ENCODE results near the gene ZFYVE21. TPM values are rescaled to one million over a fixed set of nuclear protein-coding genes. Genes with fewer than 3 reads are reported as not detected.

ZFYVE21 gene
- total and polyA plus RNA-seq, 7 donors, result 14.0 to 27.1 (median 19.9) TPM

DNA sequence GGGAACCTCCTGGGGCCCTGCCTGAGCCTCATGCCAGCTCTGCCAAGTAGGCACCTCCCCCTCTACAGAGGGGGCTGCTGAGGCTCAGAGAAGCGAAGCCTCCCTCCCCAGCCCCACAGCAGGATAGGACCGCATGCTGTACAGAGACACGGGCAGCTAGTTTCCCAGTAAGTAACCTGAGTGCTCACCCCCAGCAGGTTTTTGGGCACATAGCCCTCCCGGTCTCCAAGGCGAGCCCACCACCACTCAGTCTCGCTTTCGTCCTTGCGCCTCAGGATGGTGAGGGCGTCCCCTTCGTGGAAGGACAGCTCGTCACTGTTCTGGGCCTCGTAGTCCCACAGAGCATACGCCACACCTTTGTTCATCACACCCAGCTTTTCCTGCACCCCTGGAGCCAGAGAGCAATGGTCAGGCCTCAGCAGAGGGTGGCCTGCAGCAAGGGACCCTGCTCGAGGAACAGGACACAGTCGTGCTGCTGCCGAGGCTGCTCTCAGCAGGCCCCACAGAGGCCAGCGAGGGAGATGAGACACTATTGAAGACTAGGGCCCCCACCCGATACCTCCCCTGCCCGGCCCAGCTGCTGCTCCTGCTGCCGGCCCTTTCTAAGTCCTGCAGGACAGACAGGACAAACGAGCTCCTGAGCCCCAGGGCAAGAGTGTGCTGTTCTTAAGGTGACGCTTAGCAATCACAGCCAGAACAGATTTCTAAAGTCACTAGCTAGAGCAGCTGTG, 20.4 kb downstream of the ZFYVE21 start:
- H3K4me3 ChIP-seq, result no peak overlapping the region
- ATAC-seq (peak in 1 of 4 donors; percentile 18), DNase-seq (peak in 1 of 2 donors; percentile 45)
- no peaks in the 10 kb centered on the region for H3K27me3 ChIP-seq (ENCODE audit: insufficient read depth in 3 of 3, low read length in 2 of 3)
- TF ChIP-seq, protein P1, sequence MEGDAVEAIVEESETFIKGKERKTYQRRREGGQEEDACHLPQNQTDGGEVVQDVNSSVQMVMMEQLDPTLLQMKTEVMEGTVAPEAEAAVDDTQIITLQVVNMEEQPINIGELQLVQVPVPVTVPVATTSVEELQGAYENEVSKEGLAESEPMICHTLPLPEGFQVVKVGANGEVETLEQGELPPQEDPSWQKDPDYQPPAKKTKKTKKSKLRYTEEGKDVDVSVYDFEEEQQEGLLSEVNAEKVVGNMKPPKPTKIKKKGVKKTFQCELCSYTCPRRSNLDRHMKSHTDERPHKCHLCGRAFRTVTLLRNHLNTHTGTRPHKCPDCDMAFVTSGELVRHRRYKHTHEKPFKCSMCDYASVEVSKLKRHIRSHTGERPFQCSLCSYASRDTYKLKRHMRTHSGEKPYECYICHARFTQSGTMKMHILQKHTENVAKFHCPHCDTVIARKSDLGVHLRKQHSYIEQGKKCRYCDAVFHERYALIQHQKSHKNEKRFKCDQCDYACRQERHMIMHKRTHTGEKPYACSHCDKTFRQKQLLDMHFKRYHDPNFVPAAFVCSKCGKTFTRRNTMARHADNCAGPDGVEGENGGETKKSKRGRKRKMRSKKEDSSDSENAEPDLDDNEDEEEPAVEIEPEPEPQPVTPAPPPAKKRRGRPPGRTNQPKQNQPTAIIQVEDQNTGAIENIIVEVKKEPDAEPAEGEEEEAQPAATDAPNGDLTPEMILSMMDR (IDR thresholded peaks at IDR 0.05), result no peak
- no peaks in the 10 kb centered on the region for H3K9me3 ChIP-seq
- 70 to 86% (median 76%) methylated on average over 22 of the region's 22 CpGs for WGBS, 3 donors
- no peak overlapping the region for H3K27ac ChIP-seq
- peaks cover 0 to 83% of the 10 kb centered on the region in 2 donors for H3K36me3 ChIP-seq (ENCODE audit: insufficient read depth in 1 of 2, low read depth in 1 of 2)
- intact Hi-C loops (cut with DNase I), result no loop called here
- peaks cover 1% of the 10 kb centered on the region for H3K4me1 ChIP-seq

DNA sequence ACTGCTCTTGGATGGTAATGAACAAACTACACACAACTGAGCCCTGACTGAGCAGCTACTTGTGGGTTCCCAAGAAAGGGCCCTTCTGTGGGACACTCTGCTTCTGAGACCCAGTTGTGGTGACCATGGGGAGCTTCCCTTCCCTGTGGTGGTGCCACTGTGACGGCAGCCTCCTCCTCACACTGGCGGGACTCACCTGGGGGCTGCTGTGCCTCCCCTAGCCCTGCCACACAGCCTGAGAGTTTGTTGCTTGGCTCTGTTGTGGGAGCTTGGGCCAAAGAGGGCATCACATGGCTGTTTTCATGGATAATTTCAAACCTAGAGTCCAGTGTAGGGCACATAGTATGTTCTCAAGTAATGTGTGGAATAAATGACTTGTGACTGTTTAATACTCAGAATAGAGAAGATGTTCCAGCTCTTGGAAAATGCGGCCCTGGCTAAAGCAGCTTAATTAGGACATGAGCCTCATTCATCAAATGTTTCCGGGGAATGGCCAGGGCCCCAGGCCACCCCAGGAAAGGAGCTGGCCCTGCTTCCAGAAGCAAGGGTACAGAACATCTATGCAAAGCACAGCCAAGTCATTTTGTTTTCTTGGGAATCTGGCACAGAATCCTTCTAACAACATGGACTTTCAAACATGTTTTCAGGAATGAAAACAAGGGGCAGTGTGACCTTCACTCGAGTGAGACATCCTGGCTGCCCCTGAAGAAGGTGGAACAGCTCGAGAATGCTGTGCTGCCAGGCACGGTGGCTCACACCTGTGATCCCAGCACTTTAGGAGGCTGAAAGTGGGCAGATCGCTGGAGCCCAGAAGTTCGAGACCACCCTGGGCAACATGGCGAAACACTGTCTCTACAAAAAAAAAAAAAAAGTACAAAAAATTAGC, 21.2 kb downstream of the ZFYVE21 start:
- Histone ChIP-seq H3K27ac (no peak overlapping the region), H3K36me3 (ENCODE audit: insufficient read depth in 1 of 2, low read depth in 1 of 2) (peaks cover 0 to 86% of the 10 kb centered on the region in 2 donors), H3K27me3 (ENCODE audit: insufficient read depth in 3 of 3, low read length in 2 of 3) (no peaks in the 10 kb centered on the region), H3K9me3 (no peaks in the 10 kb centered on the region), H3K4me3 (no peak overlapping the region), H3K4me1 (no peaks in the 10 kb centered on the region)
- peak in 3 of 4 donors; percentile 23 to 64 (median 30) for ATAC-seq
- peak in 1 of 2 donors; percentile 70 for DNase-seq
- TF ChIP-seq, protein P1 (IDR thresholded peaks at IDR 0.05), result no peak
- intact Hi-C loops (cut with DNase I), result no loop called here
- 55 to 72% (median 59%) methylated on average over 10 of the region's 10 CpGs for WGBS, 3 donors

DNA sequence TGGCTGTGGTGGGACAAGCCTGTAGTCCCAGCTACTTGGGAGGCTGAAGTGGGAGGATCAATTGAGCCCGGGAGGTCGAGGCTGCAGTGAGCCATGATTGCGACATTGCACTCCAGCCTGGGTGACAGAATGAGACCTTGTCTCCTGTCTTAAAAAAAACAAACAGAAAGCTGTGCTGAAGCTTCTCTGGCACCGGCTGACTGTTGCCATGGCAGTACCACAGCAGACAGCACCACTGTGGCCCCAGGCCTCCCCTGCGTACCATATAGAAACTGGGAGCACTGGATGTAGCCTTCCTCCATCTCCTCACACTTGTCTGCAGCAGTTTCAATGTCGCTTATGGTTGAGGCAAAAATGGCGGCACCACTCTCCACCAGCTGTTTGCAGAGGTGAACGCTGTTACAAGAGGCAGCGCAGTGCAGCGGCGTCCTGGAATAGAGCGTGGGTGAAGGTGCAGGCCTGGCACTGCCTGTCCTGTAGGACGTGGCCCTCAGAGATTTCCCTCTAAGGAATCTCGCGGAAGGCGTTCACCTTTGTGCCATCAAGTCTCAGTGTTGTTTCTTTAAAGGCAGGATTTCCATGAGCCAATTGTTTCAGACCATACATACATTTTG, 21.9 kb downstream of the ZFYVE21 start:
- no peak for ATAC-seq
- 88 to 93% (median 91%) methylated on average over 16 of the region's 16 CpGs for WGBS, 3 donors
- TF ChIP-seq, protein P1 (IDR thresholded peaks at IDR 0.05), result no peak

DNA sequence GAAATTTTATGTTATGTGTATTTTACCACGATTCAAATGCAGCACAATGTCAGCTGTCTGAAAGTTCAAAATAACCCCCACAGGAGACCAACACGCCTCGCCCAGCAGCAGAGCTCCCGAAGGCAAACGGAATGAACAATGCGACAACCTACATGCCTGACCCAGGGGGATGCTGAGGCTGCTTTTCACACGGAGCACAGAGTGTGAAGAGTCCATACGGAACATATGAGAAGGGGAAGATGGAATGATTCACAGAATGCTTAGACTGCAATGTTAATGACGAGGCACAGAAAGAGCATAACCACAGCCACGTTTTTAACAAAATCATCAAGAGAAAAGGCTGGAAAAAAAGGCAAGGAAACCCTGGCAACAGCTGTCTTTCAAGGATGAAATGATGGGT, 22.6 kb downstream of the ZFYVE21 start:
- Histone ChIP-seq H3K9me3 (no peaks in the 10 kb centered on the region), H3K4me1 (no peaks in the 10 kb centered on the region), H3K27ac (no peak overlapping the region), H3K27me3 (ENCODE audit: insufficient read depth in 3 of 3, low read length in 2 of 3) (no peaks in the 10 kb centered on the region), H3K36me3 (ENCODE audit: insufficient read depth in 1 of 2, low read depth in 1 of 2) (peaks cover 0 to 82% of the 10 kb centered on the region in 2 donors), H3K4me3 (no peak overlapping the region)
- no peak for ATAC-seq
- intact Hi-C loops (cut with DNase I), result no loop called here
- 77 to 88% (median 80%) methylated on average over 10 of the region's 10 CpGs for WGBS, 3 donors
- TF ChIP-seq, protein P1 (IDR thresholded peaks at IDR 0.05), result no peak
- DNase-seq, result peak in 1 of 2 donors; percentile 26

More for the DNA sequence above, 21.9 kb downstream of the ZFYVE21 start:
- peaks cover 0 to 84% of the 10 kb centered on the region in 2 donors for H3K36me3 ChIP-seq (ENCODE audit: insufficient read depth in 1 of 2, low read depth in 1 of 2)
- H3K9me3 ChIP-seq, result no peaks in the 10 kb centered on the region
- H3K27ac ChIP-seq, result no peak overlapping the region
- no peaks in the 10 kb centered on the region for H3K4me1 ChIP-seq
- intact Hi-C loops (cut with DNase I), result no loop called here
- peak in 1 of 2 donors; percentile 55 for DNase-seq
- no peak overlapping the region for H3K4me3 ChIP-seq
- H3K27me3 ChIP-seq (ENCODE audit: insufficient read depth in 3 of 3, low read length in 2 of 3), result no peaks in the 10 kb centered on the region
